GM19324 (cell line): ENCODE measurements around the gene CAMTA1.

ENCODE experiments used
- ATAC-seq: cut with Tn5 transposase; IDR thresholded peaks from one replicate; pipeline ENCODE4 v1.9.1; 2021; ENCODE audit warnings: mild to moderate bottlenecking, moderate library complexity; ENCODE audit not compliant: unreplicated experiment, low FRiP score

CAMTA1 gene

GRCh38 chr1:6967431-6968111 lies 182.3 kb downstream of the CAMTA1 start:
- no peak for ATAC-seq

- ATAC-seq: no peak
Observed at GRCh38 chr1:6969106-6969505, 183.9 kb downstream of the CAMTA1 start.

- ATAC-seq: no peak
Observed at GRCh38 chr1:6969762-6970161, 184.5 kb downstream of the CAMTA1 start.

GRCh38 chr1:6970221-6970620 lies 185.0 kb downstream of the CAMTA1 start:
- no peak for ATAC-seq

- ATAC-seq: no peak
Observed at GRCh38 chr1:6971048-6971447, 185.8 kb downstream of the CAMTA1 start.

GRCh38 chr1:6971699-6972098 lies 186.4 kb downstream of the CAMTA1 start:
- no peak for ATAC-seq

GRCh38 chr1:6972399-6972798 lies 187.1 kb downstream of the CAMTA1 start:
- ATAC-seq: no peak

GRCh38 chr1:6975331-6976043 lies 190.2 kb downstream of the CAMTA1 start:
- no peak for ATAC-seq

- ATAC-seq: no peak
Observed at GRCh38 chr1:6976044-6976375, 190.8 kb downstream of the CAMTA1 start.

GRCh38 chr1:6979003-6979613 lies 193.9 kb downstream of the CAMTA1 start:
- ATAC-seq: no peak

GRCh38 chr1:6981595-6981994 lies 196.3 kb downstream of the CAMTA1 start:
- no peak for ATAC-seq

GRCh38 chr1:6982443-6982842 lies 197.2 kb downstream of the CAMTA1 start:
- ATAC-seq: no peak

GRCh38 chr1:6982860-6983259 lies 197.6 kb downstream of the CAMTA1 start:
- no peak for ATAC-seq

- no peak for ATAC-seq
Observed at GRCh38 chr1:6984536-6984935, 199.3 kb downstream of the CAMTA1 start.

GRCh38 chr1:6984986-6985385 lies 199.7 kb downstream of the CAMTA1 start:
- no peak for ATAC-seq

- ATAC-seq: no peak
Observed at GRCh38 chr1:6985549-6986276, 200.5 kb downstream of the CAMTA1 start.

- no peak for ATAC-seq
Observed at GRCh38 chr1:6986281-6986680, 201.0 kb downstream of the CAMTA1 start.

- ATAC-seq: no peak
Observed at GRCh38 chr1:6987940-6988339, 202.7 kb downstream of the CAMTA1 start.

GRCh38 chr1:6988796-6989195 lies 203.5 kb downstream of the CAMTA1 start:
- no peak for ATAC-seq

- ATAC-seq: no peak
Observed at GRCh38 chr1:6989212-6990159, 204.2 kb downstream of the CAMTA1 start.
